Activated naive CD8-positive, alpha-beta T cell (primary cell): ENCODE data around the gene BCL7B.
"Not testable (repeated sequence)": the region's sequence is repeated elsewhere in the genome, so short reads cannot be mapped to it uniquely, and the experiment has no call there.

Source experiments
- H3K27ac Mint-ChIP-seq: one replicate; pipeline ENCODE4 v1.8.0; 2021; ENCODE audit warnings: mixed read lengths
- H3K27me3 Mint-ChIP-seq: one replicate; pipeline ENCODE4 v1.8.0; 2021; ENCODE audit warnings: mixed read lengths
- H3K36me3 Mint-ChIP-seq: one replicate; pipeline ENCODE4 v1.8.0; 2021; ENCODE audit warnings: mixed read lengths
- H3K4me1 Mint-ChIP-seq: one replicate; pipeline ENCODE4 v1.8.0; 2021; ENCODE audit warnings: low read depth, mixed read lengths
- H3K4me3 Mint-ChIP-seq: one replicate; pipeline ENCODE4 v1.8.0; 2021; ENCODE audit warnings: mild to moderate bottlenecking, mixed read lengths
- H3K9me3 Mint-ChIP-seq: one replicate; pipeline ENCODE4 v1.8.0; 2021; ENCODE audit warnings: low read depth, mixed read lengths

The BCL7B gene

DNA sequence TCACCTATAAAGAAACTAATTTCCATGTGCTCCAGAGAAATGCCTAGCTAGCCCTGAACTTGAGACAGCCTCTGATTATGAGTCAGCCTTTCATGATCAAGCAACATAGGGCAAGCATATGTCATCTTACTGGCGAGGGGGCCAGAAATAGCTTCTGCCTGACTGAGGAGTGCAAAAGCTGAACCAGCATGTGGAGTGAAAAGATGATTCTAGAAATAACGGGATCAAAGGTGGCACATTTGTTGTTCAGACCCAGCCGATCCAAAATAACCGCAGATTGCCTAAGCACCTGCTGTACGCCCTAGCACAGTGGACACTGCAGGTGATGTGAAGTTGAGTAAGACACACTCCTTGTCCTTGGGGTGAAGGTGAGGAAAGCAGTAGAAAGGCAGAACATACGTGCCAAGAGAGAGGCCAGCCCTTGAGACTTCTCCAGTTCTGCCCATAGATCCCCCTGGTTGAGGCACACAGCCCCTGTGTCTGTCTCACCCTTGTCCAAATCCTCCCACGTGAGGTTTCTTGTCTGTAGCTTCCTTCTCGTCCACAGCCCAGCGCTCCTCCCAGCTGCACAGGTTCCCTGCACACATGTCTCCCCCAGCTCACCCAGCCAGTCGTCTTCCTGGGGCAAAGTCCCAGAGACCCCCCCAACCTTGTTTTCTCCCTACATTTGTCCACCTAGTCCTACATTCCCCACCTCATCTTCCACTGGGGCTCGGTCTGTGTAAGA, 2.8 kb upstream of the BCL7B start:
- H3K9me3 Mint-ChIP-seq, result no peaks in the 10 kb centered on the region
- peaks cover 20% of the 10 kb centered on the region for H3K4me1 Mint-ChIP-seq
- H3K36me3 Mint-ChIP-seq, result no peaks in the 10 kb centered on the region
- no peak overlapping the region for H3K4me3 Mint-ChIP-seq
- no peaks in the 10 kb centered on the region for H3K27me3 Mint-ChIP-seq
- H3K27ac Mint-ChIP-seq, result no peak overlapping the region

DNA sequence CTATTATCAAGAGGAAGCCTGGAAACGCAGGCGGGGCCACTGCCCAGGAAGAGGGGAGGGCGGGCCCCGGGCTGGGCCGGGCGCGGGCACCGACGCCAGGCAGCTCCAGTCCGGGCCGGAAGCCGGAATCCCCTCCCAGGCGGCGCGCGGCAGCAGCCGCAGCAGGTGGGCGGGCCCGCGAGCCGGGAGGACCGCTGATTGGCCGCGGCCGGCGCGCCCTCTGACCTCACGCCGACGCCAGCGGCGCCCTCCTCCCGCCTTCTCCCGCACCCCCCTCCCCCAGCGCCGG, 438 bp downstream of the BCL7B start:
- peak overlapping the region; percentile 94 for H3K4me3 Mint-ChIP-seq
- H3K27me3 Mint-ChIP-seq, result no peaks in the 10 kb centered on the region
- H3K27ac Mint-ChIP-seq, result peak overlapping the region; percentile 70
- H3K9me3 Mint-ChIP-seq, result no peaks in the 10 kb centered on the region
- H3K4me1 Mint-ChIP-seq, result peaks cover 35% of the 10 kb centered on the region
- H3K36me3 Mint-ChIP-seq, result no peaks in the 10 kb centered on the region

DNA sequence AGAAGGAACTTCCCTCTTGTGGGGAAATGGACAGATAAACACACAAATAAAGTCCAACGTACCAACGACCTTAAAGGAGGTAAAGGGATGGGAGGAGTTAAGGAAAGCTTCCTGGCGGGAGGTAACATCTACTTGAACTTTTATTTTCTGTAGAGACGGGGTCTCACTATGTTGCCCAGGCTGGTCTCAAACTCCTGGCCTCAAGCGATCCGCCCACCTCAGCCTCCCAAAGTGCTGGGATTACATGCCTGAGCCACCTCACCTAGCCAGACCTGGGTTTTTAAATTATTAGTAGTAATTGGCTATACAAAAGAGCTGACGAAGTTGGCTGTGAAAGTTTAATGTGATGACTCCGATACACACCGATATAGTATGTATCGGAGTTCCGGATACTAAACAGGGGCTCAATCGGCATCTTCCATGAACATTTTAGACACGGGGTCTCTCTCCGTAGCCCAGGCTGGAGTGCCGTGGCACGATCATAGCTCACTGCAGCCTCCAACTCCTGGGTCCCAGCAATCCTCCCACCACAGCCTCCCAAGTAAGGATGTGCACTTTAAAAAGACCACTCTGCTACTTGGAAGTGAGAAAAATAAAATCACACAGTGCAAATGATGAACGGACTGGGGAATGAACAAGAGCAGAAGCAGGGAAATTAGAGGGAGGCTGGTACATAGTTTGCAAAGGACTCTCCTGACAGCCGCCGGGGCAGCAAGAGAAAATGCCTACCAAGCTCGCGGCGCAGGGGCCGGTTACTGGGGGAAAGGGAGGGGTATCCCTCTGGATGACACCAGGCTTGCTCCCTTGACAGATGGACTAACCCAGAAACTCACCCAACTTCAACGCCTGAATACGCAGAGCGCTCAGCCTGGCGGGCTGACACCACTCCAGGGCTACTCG, 1.0 kb downstream of the BCL7B start:
- peak overlapping the region; percentile 94 for H3K4me3 Mint-ChIP-seq
- H3K27me3 Mint-ChIP-seq, result no peaks in the 10 kb centered on the region
- H3K36me3 Mint-ChIP-seq, result no peaks in the 10 kb centered on the region
- peak overlapping the region; percentile 69 for H3K27ac Mint-ChIP-seq
- no peaks in the 10 kb centered on the region for H3K9me3 Mint-ChIP-seq
- H3K4me1 Mint-ChIP-seq, result peaks cover 36% of the 10 kb centered on the region

DNA sequence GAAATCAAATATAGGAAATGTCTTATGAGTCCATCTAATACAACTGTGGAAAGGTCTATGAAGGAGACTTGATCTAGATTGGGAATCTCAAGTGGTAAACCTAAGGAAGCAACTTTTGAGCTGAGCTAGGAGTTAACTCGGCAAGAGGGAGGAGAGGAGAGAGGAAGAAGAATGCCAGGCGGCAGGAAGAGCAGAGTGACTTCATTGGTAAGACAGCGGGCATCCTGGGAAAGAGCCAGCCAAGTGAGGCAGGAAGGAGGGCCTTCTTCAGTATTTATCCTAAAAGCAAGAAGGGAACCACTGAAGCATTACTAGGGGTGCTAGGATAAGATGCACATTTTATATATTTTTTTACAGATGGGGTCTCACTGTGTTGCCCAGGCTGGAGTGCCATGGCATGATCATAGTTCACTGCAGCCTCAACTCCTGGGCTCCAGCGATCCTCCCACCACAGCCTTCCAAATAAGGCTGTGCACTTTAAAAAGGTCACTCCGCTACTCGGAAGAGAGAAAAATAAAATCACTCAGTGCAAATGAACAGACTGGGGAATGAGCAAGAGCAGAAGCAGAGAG, 2.0 kb downstream of the BCL7B start:
- peak overlapping the region; percentile 94 for H3K4me3 Mint-ChIP-seq
- H3K36me3 Mint-ChIP-seq, result no peaks in the 10 kb centered on the region
- H3K27me3 Mint-ChIP-seq, result no peaks in the 10 kb centered on the region
- H3K4me1 Mint-ChIP-seq, result peaks cover 41% of the 10 kb centered on the region
- peak overlapping the region; percentile 69 for H3K27ac Mint-ChIP-seq
- H3K9me3 Mint-ChIP-seq, result no peaks in the 10 kb centered on the region

DNA sequence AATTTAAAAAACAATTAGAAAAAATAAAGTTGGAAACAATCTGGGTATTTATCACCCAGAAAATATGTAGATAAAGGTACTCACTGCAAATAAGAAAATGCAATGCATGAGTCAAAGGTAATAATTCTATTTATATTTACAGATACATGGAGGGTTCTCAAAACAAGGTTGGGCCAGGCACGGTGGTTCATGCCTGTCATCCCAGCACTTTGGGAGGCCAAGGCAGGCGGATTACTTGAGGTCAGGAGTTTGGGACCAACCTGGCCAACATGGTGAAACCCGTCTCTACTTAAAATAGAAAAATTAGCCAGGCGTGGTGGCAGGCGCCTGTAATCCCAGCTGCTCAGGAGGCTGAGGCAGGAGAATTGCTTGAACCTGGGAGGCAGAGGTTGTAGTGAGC, 7.4 kb downstream of the BCL7B start:
- peaks cover 43% of the 10 kb centered on the region for H3K4me1 Mint-ChIP-seq
- H3K9me3 Mint-ChIP-seq, H3K36me3 Mint-ChIP-seq, H3K27ac Mint-ChIP-seq, H3K27me3 Mint-ChIP-seq, H3K4me3 Mint-ChIP-seq: not testable (repeated sequence)

DNA sequence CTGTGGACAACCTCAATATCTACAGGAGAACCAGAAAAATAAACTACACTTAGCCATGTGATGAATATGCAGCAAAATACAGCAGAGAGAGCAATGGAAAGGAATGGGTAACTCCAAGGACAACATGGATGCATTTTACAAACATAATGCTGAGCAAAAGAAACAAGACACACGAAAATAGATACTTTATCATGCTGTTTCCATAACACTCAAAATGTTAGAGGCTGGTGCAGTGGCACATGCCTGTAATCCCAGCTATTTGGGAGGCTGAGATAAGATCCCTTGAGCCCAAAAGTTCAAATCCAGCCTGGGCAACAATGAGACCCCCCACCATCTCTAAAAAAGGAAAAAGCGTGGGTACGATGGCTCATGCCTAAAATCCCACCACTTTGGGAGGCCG, 8.3 kb downstream of the BCL7B start:
- H3K36me3 Mint-ChIP-seq, result peaks cover 2% of the 10 kb centered on the region

DNA sequence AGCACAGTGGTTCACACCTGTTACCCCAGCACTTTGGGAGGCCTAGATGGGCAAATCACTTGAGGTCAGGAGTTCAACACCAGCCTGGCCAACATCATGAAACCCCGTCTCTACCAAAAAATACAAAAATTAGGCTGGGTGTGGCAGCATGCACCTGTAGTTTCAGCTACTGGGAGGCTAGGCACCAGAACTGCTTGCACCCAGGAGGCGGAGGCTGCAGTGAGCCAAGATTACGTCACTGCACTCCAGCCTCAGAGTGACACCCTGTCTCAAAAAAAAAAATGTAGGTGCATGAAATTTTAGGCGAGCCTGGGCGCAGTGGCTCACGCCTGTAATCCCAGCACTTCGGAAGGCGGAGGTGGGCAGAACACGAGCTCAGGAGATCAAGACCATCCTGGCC, 9.6 kb downstream of the BCL7B start:
- Mint-ChIP-seq H3K9me3 (no peaks in the 10 kb centered on the region), H3K4me1 (peaks cover 31% of the 10 kb centered on the region), H3K4me3 (no peak overlapping the region), H3K27me3 (no peaks in the 10 kb centered on the region), H3K36me3 (peaks cover 2% of the 10 kb centered on the region), H3K27ac (no peak overlapping the region)

More for the DNA sequence above, 8.3 kb downstream of the BCL7B start:
- Mint-ChIP-seq H3K27ac (peak overlapping the region; percentile 61), H3K27me3 (no peaks in the 10 kb centered on the region), H3K4me1 (peaks cover 35% of the 10 kb centered on the region), H3K9me3 (no peaks in the 10 kb centered on the region), H3K4me3 (peak overlapping the region; percentile 25)

DNA sequence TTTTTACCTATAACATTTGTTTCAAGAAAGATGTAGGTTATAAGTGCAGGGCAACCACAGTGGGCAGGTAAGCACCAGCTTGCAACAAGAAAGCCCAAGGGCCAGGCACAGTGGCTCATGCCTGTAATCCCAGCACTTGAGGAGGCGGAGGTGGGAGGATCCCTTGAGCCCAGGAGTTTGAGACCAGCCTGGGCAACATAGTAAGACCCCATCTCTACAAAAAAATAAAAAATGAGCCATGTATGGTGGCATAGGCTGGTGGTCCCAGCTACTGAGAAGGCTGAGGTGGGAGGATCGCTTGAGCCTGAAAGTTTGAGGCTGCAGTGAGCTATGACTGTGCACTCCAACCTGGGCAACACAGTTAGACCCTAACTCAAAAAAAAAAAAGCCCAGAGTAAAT, 12.8 kb downstream of the BCL7B start:
- Mint-ChIP-seq H3K4me1 (peaks cover 24% of the 10 kb centered on the region), H3K27me3 (no peaks in the 10 kb centered on the region), H3K36me3 (peaks cover 2% of the 10 kb centered on the region), H3K9me3 (no peaks in the 10 kb centered on the region), H3K4me3 (no peak overlapping the region), H3K27ac (no peak overlapping the region)

DNA sequence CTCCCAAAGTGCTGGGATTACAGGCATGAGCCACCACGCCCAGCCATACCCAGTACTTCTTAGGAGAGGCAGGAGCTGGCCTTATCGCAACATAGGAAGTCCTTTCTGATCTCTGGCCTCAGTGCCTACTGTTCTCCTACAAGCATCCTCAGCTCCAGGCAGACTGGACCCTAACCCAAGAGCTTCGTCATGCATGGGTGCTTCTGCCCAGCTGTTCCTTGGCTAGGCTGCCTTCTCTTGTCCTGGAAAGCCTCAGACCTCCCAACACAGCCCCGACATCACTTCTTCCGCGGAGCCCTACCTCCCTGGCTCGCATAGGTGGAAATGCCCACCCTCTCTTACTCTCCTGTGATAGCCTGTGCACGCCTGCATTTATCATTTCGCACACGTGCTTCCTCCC, 15.8 kb downstream of the BCL7B start:
- Mint-ChIP-seq H3K4me1 (peaks cover 8% of the 10 kb centered on the region), H3K36me3 (peaks cover 2% of the 10 kb centered on the region), H3K27me3 (no peaks in the 10 kb centered on the region), H3K9me3 (no peaks in the 10 kb centered on the region), H3K4me3 (no peak overlapping the region), H3K27ac (no peak overlapping the region)

DNA sequence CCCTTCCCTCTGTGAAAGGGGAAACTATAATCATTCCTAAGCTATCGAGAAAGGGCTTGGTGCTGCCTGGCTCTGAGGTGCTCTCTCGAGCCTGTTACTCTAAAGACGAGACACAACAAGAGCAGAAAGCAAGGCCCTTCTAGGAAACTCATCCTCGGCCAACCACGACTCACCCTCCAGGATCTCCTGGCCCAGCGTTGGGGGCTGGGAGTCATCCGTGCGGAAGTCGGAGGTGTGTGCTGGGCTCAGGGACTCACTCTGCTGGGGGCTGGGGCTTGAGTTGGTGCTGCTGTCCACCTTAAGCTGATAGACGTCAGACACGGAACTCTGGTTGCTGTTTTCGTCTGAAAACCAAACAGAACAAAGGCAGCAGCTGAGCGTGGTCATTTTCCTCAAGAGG, 17.8 kb downstream of the BCL7B start:
- H3K4me1 Mint-ChIP-seq, result peaks cover 3% of the 10 kb centered on the region
- H3K27ac Mint-ChIP-seq, result no peak overlapping the region
- no peaks in the 10 kb centered on the region for H3K27me3 Mint-ChIP-seq
- no peak overlapping the region for H3K4me3 Mint-ChIP-seq
- H3K9me3 Mint-ChIP-seq, result no peaks in the 10 kb centered on the region
- H3K36me3 Mint-ChIP-seq, result peaks cover 2% of the 10 kb centered on the region

DNA sequence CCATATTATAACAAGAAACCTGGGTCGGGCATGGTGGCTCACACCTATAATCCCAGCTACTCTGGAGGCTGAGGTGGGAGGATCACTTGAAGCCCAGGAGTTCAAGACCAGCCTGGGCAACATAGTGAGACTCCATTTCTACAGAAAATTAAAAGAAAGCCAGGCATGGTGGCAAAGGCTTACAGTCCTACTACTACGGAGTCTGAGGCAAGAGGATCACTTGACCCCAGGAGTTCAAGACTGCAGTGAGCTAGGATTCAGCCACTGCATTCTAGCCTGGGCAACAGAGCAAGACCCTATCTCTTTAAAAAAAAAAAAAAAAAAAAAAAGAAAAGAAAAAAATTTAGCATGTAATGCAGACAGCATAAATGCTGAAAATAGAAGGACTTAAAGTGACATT, 19.0 kb downstream of the BCL7B start:
- not testable (repeated sequence) for H3K4me3 Mint-ChIP-seq, H3K36me3 Mint-ChIP-seq, H3K9me3 Mint-ChIP-seq, H3K27me3 Mint-ChIP-seq, H3K27ac Mint-ChIP-seq, H3K4me1 Mint-ChIP-seq

DNA sequence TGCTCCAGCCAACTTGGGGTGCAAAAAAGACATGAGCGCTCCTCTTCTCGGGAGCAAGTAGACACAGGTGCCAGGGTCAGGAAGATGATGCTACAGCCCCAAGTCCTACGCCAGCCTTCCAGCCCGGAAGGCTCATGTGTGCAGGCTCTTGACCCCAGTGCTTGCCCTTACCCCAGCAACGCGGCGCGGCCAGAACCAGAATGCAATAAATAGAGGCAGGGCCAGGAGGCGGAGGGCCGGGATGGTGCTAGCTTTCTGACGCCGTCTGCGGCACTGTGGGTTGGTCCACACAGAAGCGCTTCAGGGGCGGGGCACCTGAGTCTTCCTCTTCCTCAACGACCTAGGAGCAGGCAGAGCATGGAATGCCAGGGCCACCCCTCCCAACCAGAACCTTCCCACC, 20.4 kb downstream of the BCL7B start:
- no peaks in the 10 kb centered on the region for H3K9me3 Mint-ChIP-seq
- no peak overlapping the region for H3K27ac Mint-ChIP-seq
- H3K4me3 Mint-ChIP-seq, result no peak overlapping the region
- peaks cover 3% of the 10 kb centered on the region for H3K4me1 Mint-ChIP-seq
- H3K27me3 Mint-ChIP-seq, result no peaks in the 10 kb centered on the region
- peaks cover 2% of the 10 kb centered on the region for H3K36me3 Mint-ChIP-seq

DNA sequence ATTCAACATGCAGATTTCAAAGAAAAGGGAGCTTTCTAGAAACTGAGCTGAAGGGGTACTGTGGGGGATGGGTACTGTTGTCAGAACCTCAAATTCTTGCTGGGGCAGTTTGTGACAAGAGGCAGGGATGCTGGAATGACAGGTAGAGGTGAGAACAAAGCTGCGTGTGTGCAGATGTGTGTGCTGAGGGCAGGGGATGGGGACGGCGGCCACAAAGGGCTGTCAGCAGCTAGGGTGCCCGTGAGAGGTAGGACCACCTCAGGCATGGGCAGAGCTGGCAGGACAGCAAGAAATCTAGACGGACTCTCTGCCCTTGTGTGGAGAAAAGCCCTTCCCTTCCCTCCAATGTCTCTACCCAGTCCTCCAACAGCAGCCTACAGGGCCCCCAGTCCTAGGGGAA, 21.0 kb downstream of the BCL7B start:
- Mint-ChIP-seq H3K4me1 (peaks cover 3% of the 10 kb centered on the region), H3K9me3 (no peaks in the 10 kb centered on the region), H3K27me3 (no peaks in the 10 kb centered on the region), H3K36me3 (peaks cover 2% of the 10 kb centered on the region), H3K27ac (no peak overlapping the region), H3K4me3 (no peak overlapping the region)

DNA sequence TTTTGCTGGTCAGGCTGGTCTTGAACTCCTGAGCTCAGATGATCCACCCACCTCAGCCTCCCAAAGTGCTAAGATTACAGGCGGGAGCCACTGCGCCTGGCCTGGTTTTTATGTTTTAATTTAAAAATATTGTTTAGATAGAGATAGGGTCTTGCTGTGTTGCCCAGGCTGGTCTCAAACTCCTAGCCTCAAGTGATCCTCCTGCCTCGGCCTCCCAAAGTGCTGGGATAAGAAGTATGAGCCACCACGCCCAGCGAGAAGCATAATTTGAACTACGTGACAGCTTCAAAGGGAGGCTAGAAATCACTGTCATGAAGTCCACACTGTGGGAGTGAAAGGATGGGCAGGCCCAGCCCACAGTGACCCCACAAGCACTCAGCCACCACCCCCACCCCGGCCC, 21.6 kb downstream of the BCL7B start:
- H3K9me3 Mint-ChIP-seq, H3K27ac Mint-ChIP-seq, H3K36me3 Mint-ChIP-seq, H3K4me3 Mint-ChIP-seq, H3K27me3 Mint-ChIP-seq, H3K4me1 Mint-ChIP-seq: not testable (repeated sequence)

DNA sequence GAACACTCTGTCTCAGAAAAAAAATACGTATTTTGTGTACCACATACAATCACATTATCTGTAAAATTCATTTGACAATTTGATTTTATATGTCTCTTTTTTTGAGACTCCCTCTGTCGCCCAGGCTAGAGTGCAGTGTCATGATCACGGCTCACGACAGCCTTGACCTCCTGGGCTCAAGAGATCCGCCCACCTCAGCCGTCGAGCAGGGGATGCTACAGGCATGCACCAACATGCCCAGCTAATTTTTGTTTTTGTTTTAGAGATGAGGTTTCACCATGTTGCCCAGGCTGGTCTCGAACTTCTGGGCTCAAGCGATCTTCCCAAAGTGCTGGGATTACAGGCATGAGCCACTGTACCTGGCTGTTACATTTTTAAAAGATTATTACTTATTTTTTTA, 23.7 kb downstream of the BCL7B start:
- H3K36me3 Mint-ChIP-seq, result peaks cover 4% of the 10 kb centered on the region
- no peaks in the 10 kb centered on the region for H3K27me3 Mint-ChIP-seq
- no peaks in the 10 kb centered on the region for H3K9me3 Mint-ChIP-seq
- H3K27ac Mint-ChIP-seq, result no peak overlapping the region
- no peak overlapping the region for H3K4me3 Mint-ChIP-seq
- peaks cover 1% of the 10 kb centered on the region for H3K4me1 Mint-ChIP-seq
